ENCODE results near the gene HOXB6. TPM values are rescaled to one million over a fixed set of nuclear protein-coding genes. Genes with fewer than 3 reads are reported as not detected.

The HOXB6 gene
- total and polyA plus RNA-seq, 12 donors: 1.7 to 23.1 (median 11.8) TPM

DNA sequence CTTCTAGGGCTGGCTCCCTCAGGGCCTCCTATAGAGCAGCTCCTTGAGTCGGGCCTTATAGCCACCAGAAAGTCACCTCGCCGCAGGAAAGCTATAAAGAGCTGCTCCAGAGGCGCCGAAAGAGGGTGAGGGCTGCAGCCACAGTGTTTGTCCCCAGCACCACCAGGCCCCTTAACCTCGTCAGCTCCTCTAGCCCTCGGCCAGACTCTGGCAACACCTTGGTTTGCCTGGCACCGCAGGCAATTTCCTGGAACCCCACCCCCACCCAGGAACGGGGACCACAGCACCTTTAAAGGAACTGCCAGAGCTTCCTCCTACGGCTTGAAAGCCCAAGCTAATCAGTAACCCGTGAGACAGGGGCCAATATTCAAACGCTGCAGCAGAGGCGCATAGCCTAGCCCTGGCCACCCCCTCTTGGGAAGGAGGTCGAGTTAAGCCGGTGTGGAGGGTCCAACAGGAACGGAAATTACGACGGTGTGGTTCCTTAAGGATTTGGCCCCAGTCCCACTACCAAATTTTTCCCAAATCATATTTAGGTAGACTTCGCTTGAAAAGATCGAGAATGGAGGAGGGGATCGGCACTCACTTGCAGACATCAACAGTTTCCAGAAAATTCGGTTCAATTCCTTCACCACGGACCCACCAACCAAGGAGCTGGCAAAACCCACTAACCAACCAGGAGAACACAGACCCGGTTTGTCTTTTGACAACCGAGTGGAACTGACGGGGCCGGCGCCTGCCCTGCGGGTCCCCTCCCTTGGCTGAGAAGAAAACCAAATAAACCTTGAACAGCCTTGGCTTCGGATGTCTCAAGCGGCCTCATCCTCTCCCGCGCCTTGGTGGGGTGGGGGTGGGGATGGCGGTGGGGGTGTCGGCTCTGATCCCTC is 3.0 kb downstream of the HOXB6 start:
- Histone ChIP-seq H3K4me1 (replicated peaks in 1 of 2) (peaks cover 0 to 30% of the 10 kb centered on the region in 2 donors), H3K4me3 (peak overlapping the region in 1 of 4 donors; percentile 70), H3K9me3 (replicated peaks in 1 of 3) (no peaks in the 10 kb centered on the region), H3K36me3 (replicated peaks in 1 of 2) (no peaks in the 10 kb centered on the region), H3K27me3 (no peaks in the 10 kb centered on the region), H3K27ac (no peak overlapping the region)
- 41 to 47% (median 42%) methylated on average over 30 to 35 of the region's 35 CpGs for WGBS, 4 donors
- no peak for DNase-seq
- TF ChIP-seq POLR2A (IDR thresholded peaks at IDR 0.05): no peak
- TF ChIP-seq, protein P1, sequence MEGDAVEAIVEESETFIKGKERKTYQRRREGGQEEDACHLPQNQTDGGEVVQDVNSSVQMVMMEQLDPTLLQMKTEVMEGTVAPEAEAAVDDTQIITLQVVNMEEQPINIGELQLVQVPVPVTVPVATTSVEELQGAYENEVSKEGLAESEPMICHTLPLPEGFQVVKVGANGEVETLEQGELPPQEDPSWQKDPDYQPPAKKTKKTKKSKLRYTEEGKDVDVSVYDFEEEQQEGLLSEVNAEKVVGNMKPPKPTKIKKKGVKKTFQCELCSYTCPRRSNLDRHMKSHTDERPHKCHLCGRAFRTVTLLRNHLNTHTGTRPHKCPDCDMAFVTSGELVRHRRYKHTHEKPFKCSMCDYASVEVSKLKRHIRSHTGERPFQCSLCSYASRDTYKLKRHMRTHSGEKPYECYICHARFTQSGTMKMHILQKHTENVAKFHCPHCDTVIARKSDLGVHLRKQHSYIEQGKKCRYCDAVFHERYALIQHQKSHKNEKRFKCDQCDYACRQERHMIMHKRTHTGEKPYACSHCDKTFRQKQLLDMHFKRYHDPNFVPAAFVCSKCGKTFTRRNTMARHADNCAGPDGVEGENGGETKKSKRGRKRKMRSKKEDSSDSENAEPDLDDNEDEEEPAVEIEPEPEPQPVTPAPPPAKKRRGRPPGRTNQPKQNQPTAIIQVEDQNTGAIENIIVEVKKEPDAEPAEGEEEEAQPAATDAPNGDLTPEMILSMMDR (IDR thresholded peaks at IDR 0.05): no peak
- intact Hi-C loops (cut with DNase I): no loop called here

DNA sequence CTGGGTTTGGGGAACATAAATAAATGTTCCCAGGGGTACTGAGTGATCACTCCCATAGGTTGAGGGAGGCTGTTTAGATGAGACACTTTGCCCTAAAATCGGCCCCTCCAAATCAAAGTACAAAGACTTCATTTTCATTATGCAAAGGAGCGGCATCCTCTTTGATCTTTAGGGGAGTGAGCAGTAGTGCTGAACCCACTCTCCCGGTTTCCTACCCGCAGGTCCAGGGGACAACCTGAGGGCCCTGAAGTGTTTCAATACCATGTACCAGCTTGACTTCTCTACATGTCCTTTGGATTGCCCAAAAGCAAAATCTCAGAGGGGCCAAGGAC is 3.6 kb downstream of the HOXB6 start:
- intact Hi-C loops (cut with DNase I): no loop called here
- DNase-seq: no peak
- TF ChIP-seq POLR2A (IDR thresholded peaks at IDR 0.05): no peak
- TF ChIP-seq, protein P1 (IDR thresholded peaks at IDR 0.05): no peak
- no peak overlapping the region for H3K27ac ChIP-seq
- H3K4me1 ChIP-seq (replicated peaks in 1 of 2): peaks cover 0 to 30% of the 10 kb centered on the region in 2 donors
- no peaks in the 10 kb centered on the region for H3K9me3 ChIP-seq (replicated peaks in 1 of 3)
- H3K4me3 ChIP-seq: no peak overlapping the region
- no peaks in the 10 kb centered on the region for H3K27me3 ChIP-seq
- H3K36me3 ChIP-seq (replicated peaks in 1 of 2): peaks cover 0 to 1% of the 10 kb centered on the region in 2 donors
- 66 to 89% (median 81%) methylated on average over 3 to 4 of the region's 4 CpGs for WGBS, 4 donors

DNA sequence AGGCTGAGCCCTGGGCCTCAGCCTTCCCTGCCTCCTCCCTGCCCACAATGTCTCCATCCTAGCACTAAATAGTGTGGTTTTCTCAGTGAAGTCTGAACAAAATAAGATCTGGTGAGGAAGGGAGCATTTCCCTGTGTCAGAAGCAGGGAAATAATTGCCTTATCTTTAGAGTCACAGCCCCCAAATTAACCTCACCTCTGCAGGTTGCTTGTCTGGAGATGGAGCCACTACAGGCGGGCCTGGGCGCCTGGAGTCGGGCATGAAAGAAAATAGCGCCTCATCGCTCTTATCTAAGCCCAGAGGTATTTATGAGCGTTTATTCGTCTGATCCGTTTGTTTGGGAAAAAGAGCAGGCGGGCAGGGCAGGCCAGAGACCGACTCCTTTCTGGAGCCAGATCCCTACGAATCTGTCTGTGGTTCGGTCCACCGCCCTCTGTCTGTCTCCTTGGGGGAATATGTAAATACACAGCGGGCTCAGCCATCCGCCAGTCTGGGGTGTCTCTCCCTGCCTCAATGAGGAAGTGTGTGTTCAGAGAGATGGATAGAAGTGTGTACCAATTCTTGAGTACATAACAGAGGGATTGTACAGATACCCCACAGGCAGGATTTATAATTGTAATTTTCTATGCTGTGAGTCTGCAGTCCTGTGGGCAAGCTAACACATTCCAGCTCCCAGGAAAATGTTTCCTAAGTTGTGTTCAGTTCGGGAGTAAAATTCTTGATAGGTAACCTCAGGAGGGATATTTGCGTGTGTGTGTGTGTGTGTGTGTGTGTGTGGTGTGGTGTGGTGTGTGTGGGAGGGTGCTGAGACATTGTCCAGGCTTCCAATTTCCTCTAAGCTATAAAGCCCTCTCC is 4.3 kb downstream of the HOXB6 start:
- Histone ChIP-seq H3K27ac (no peak overlapping the region), H3K4me1 (replicated peaks in 1 of 2) (peaks cover 0 to 30% of the 10 kb centered on the region in 2 donors), H3K36me3 (replicated peaks in 1 of 2) (peaks cover 0 to 8% of the 10 kb centered on the region in 2 donors), H3K27me3 (no peaks in the 10 kb centered on the region), H3K4me3 (no peak overlapping the region), H3K9me3 (replicated peaks in 1 of 3) (no peaks in the 10 kb centered on the region)
- no peak for TF ChIP-seq POLR2A (IDR thresholded peaks at IDR 0.05)
- TF ChIP-seq, protein P1 (IDR thresholded peaks at IDR 0.05): no peak
- intact Hi-C loops (cut with DNase I): no loop called here
- WGBS, 4 donors: 84 to 90% (median 87%) methylated on average over 17 of the region's 17 CpGs
- DNase-seq: no peak

DNA sequence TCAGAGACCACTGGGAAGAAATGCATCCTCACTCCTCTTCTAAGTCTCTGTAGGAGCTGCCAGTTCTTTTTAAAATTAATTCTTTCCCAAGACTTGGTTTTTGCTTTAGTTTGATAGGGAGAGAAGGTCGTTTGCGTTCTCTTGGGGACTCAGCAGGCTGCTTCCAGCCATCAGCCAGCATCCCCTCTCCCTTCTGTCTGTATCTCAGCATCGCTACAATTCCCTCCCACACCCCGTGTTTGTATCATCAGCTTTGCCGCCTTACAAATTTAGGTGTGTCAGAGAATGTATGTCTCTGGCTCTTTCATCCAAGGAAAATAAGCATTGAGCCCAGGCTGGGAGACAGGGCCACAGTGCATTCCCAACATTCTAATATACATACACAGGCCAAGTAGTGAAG is 5.4 kb downstream of the HOXB6 start:
- no peaks in the 10 kb centered on the region for H3K9me3 ChIP-seq (replicated peaks in 1 of 3)
- DNase-seq: no peak
- no peak overlapping the region for H3K4me3 ChIP-seq
- H3K4me1 ChIP-seq (replicated peaks in 1 of 2): peaks cover 0 to 33% of the 10 kb centered on the region in 2 donors
- intact Hi-C loops (cut with DNase I): loop anchor here (5.0 to 10.0 kb wide), 2 partner anchors 255 to 262 kb away; no protein-coding TSS in a partner anchor
- H3K36me3 ChIP-seq (replicated peaks in 1 of 2): peaks cover 0 to 13% of the 10 kb centered on the region in 2 donors
- no peak overlapping the region for H3K27ac ChIP-seq
- H3K27me3 ChIP-seq: no peaks in the 10 kb centered on the region
- WGBS, 4 donors: 78 to 94% (median 89%) methylated on average over 5 of the region's 5 CpGs
- TF ChIP-seq POLR2A (IDR thresholded peaks at IDR 0.05): no peak
- TF ChIP-seq, protein P1 (IDR thresholded peaks at IDR 0.05): no peak

Measured in adrenal gland (tissue), 12 donors.